ENCODE data around the gene C16orf74. TPM values are rescaled to one million over a fixed set of nuclear protein-coding genes. Genes with fewer than 3 reads are reported as not detected.

Gene C16orf74
- total RNA-seq, 6 experiments from 2014 or later: 13.4 to 18.6 (median 15.7) TPM

- Mint-ChIP-seq H3K4me3 (no peak overlapping the region), H3K36me3 (ENCODE audit: low read depth) (peaks cover 21% of the 10 kb centered on the region), H3K27me3 (ENCODE audit: insufficient read depth) (no peaks in the 10 kb centered on the region), H3K4me1 (ENCODE audit: low read depth) (peaks cover 5% of the 10 kb centered on the region; the same call in 1 of the 2 replicates), H3K9me3 (no peaks in the 10 kb centered on the region), H3K27ac (no peak overlapping the region)
- DNase-seq: no peak
- no peak for TF ChIP-seq CTCF (IDR thresholded peaks at IDR 0.05)
These were observed 14.9 kb downstream of the C16orf74 start for GRCh38 chr16:85735946-85736345.

- TF ChIP-seq CTCF (IDR thresholded peaks at IDR 0.05): no peak
- peaks cover 5% of the 10 kb centered on the region; the same call in 1 of the 2 replicates for H3K4me1 Mint-ChIP-seq (ENCODE audit: low read depth)
- DNase-seq: no peak
- no peaks in the 10 kb centered on the region for H3K27me3 Mint-ChIP-seq (ENCODE audit: insufficient read depth)
- H3K9me3 Mint-ChIP-seq: no peaks in the 10 kb centered on the region
- no peak overlapping the region for H3K27ac Mint-ChIP-seq
- no peak overlapping the region for H3K4me3 Mint-ChIP-seq
- H3K36me3 Mint-ChIP-seq (ENCODE audit: low read depth): peaks cover 17% of the 10 kb centered on the region
These were observed 15.7 kb downstream of the C16orf74 start for GRCh38 chr16:85735225-85735635.

GRCh38 chr16:85734311-85735017 is 16.4 kb downstream of the C16orf74 start:
- H3K4me3 Mint-ChIP-seq: no peak overlapping the region
- H3K9me3 Mint-ChIP-seq: no peaks in the 10 kb centered on the region
- H3K36me3 Mint-ChIP-seq (ENCODE audit: low read depth): peaks cover 17% of the 10 kb centered on the region
- H3K27ac Mint-ChIP-seq: no peak overlapping the region
- H3K27me3 Mint-ChIP-seq (ENCODE audit: insufficient read depth): no peaks in the 10 kb centered on the region
- no peak for DNase-seq
- TF ChIP-seq CTCF (IDR thresholded peaks at IDR 0.05): no peak
- H3K4me1 Mint-ChIP-seq (ENCODE audit: low read depth): peaks cover 9% of the 10 kb centered on the region

- peaks cover 13% of the 10 kb centered on the region for H3K36me3 Mint-ChIP-seq (ENCODE audit: low read depth)
- no peaks in the 10 kb centered on the region for H3K27me3 Mint-ChIP-seq (ENCODE audit: insufficient read depth)
- no peak overlapping the region for H3K27ac Mint-ChIP-seq
- no peaks in the 10 kb centered on the region for H3K9me3 Mint-ChIP-seq
- TF ChIP-seq CTCF (IDR thresholded peaks at IDR 0.05): no peak
- peaks cover 7% of the 10 kb centered on the region for H3K4me1 Mint-ChIP-seq (ENCODE audit: low read depth)
- no peak overlapping the region for H3K4me3 Mint-ChIP-seq
- DNase-seq: no peak
These were observed 17.1 kb downstream of the C16orf74 start for GRCh38 chr16:85733839-85734170.

- no peak for TF ChIP-seq CTCF (IDR thresholded peaks at IDR 0.05)
- Mint-ChIP-seq H3K4me3 (no peak overlapping the region), H3K27ac (no peak overlapping the region), H3K9me3 (no peaks in the 10 kb centered on the region), H3K36me3 (ENCODE audit: low read depth) (peaks cover 13% of the 10 kb centered on the region), H3K4me1 (ENCODE audit: low read depth) (peaks cover 7% of the 10 kb centered on the region), H3K27me3 (ENCODE audit: insufficient read depth) (no peaks in the 10 kb centered on the region)
- no peak for DNase-seq
These were observed 17.6 kb downstream of the C16orf74 start for GRCh38 chr16:85733155-85733838.

All from HFFc6 (cell line).